ENCODE results near the gene TUBGCP2. TPM values are rescaled to one million over a fixed set of nuclear protein-coding genes. Genes with fewer than 3 reads are reported as not detected.

Gene TUBGCP2
- total and polyA plus RNA-seq, 9 of the 15 experiments (the other 6 are each of a cell fraction or from before 2014, with no cell fraction given), result 4.3 to 56.6 (median 28.4) TPM

GRCh38 chr10:133254421-133255120 is 54.1 kb downstream of the TUBGCP2 start:
- TF ChIP-seq NR2F6 (CRISPR knock-in tag; IDR thresholded peaks at IDR 0.05) (no peak), SRSF7 (optimal IDR thresholded peaks at IDR 0.05; ENCODE audit: low read depth, low read length) (no peak), TFE3 (CRISPR knock-in tag; IDR thresholded peaks at IDR 0.05) (peak; percentile 26; the same call in 1 of the 2 replicates), KDM1A (IDR thresholded peaks at IDR 0.05) (peak in 1 of 2 experiments; percentile 67; a peak in 1 of 4 replicates), CBFA2T3 (IDR thresholded peaks at IDR 0.05) (no peak)
- no peaks in the 10 kb centered on the region for H3K79me2 ChIP-seq (ENCODE audit: control insufficient read depth, insufficient read depth, low read length)
- H2AFZ ChIP-seq (ENCODE audit: low read depth, low read length), result 0 out of 2 replicates have a peak overlapping the region, but pooled peaks have one; percentile 24
- no peak overlapping the region for H3K27ac ChIP-seq (ENCODE audit: extremely low read depth, low read depth, low read length)
- no peaks in the 10 kb centered on the region for H3K9me3 ChIP-seq (replicated peaks; ENCODE audit: control insufficient read depth, insufficient read depth, low read depth, low read length)
- intact Hi-C loops (cut with micrococcal nuclease) (no loop called here), in situ Hi-C loops (cut with MboI) (no loop called here)
- CTCF ChIA-PET (ENCODE audit: low intra/inter-chr PET ratio), result no interaction called here
- H3K27me3 ChIP-seq (ENCODE audit: control insufficient read depth in 2 of 2, insufficient read depth in 2 of 2, low read length in 2 of 2), result no peaks in the 10 kb centered on the region
- DNase-seq (ENCODE audit: extremely low read depth in 1 of 4, low spot score in 3 of 4) (no peak), FAIRE-seq (no peak), ATAC-seq (no peak)
- 52% methylated on average over 9 of the region's 13 CpGs for WGBS (ENCODE audit: insufficient coverage, low coverage, missing lambda C conversion rate)
- H3K36me3 ChIP-seq (ENCODE audit: control insufficient read depth, insufficient read depth, low read length), result no peaks in the 10 kb centered on the region
- H3K9me1 ChIP-seq (ENCODE audit: control insufficient read depth, insufficient read depth, low read length), result no peaks in the 10 kb centered on the region
- H4K20me1 ChIP-seq (replicated peaks; ENCODE audit: control insufficient read depth, insufficient read depth, low read length), result no peaks in the 10 kb centered on the region
- peak overlapping the region in 1 of 2 experiments; percentile 74; a peak in 2 of 4 replicates for H3K9ac ChIP-seq (ENCODE audit: insufficient read depth in 1 of 2, low read depth in 2 of 2, low read length in 2 of 2)
- POLR2A ChIA-PET, result no interaction called here
- no peak overlapping the region for H3K4me3 ChIP-seq
- no peak overlapping the region for H3K4me2 ChIP-seq (ENCODE audit: insufficient read depth, low read length)
- no TSS peak for BruUV-seq (replicated peaks)
- peaks cover 2 to 66% of the 10 kb centered on the region in 2 experiments; a peak in 4 of 5 replicates for H3K4me1 ChIP-seq (replicated peaks in 1 of 2; ENCODE audit: control insufficient read depth in 2 of 2, insufficient read depth in 2 of 2, low read length in 2 of 2)
